ENCODE measurements around the gene C9orf85.

DNA sequence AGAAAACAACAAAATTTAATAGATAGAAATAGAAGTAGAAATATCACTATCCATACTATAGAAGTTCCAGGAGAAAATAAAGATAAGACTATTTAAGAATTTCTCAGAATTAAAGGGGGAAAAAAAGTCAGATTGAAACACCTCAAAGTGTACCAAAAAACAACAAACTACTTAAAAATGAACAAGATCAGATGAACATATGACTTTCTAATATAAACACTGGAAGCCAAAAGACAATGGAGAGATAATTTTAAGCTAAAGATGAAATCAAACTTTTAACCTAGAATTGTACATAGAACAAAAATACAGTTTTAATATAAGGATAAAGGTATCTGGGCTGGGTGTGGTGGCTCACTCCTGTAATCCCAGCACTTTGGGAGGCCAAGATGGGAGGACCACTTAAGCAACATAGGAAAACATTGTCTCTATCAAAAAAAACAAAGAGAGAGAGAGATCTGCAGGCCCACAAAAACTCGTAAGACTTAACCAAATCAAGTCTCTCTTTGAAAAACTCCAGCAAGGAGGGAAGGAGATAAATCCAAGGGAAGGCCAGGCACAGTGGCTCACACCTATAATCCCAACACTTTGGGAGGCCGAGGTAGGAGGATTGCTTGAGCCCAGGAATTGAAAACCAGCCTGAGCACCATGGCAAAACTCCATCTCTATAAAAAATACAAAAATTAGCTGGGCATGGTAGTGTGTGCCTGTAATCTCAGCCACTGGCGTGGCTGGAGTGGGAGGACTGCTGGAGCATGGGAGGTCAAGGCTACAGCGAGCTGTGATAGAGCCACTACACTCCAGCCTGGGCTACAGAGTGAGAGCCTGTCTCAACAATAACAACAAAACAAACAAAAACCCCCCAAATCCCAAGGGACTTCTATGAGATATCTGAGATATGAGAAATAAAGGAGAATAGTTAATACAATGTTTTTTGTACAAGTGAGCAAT, 32.8 kb upstream of the C9orf85 start:
- TF ChIP-seq, protein P1, sequence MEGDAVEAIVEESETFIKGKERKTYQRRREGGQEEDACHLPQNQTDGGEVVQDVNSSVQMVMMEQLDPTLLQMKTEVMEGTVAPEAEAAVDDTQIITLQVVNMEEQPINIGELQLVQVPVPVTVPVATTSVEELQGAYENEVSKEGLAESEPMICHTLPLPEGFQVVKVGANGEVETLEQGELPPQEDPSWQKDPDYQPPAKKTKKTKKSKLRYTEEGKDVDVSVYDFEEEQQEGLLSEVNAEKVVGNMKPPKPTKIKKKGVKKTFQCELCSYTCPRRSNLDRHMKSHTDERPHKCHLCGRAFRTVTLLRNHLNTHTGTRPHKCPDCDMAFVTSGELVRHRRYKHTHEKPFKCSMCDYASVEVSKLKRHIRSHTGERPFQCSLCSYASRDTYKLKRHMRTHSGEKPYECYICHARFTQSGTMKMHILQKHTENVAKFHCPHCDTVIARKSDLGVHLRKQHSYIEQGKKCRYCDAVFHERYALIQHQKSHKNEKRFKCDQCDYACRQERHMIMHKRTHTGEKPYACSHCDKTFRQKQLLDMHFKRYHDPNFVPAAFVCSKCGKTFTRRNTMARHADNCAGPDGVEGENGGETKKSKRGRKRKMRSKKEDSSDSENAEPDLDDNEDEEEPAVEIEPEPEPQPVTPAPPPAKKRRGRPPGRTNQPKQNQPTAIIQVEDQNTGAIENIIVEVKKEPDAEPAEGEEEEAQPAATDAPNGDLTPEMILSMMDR (IDR thresholded peaks at IDR 0.05): no peak
- TF ChIP-seq POLR2A (IDR thresholded peaks at IDR 0.05): no peak
- no peak for TF ChIP-seq POLR2AphosphoS5 (IDR thresholded peaks at IDR 0.05)
